ENCODE measurements around the gene RARG.
"Not testable (repeated sequence)": the region's sequence is repeated elsewhere in the genome, so short reads cannot be mapped to it uniquely, and the experiment has no call there.

RARG gene

GRCh38 chr12:53163008-53163407 is 69.0 kb downstream of the RARG start:
- DNase-seq = not testable (repeated sequence)

GRCh38 chr12:53161119-53161911 is 70.7 kb downstream of the RARG start:
- DNase-seq = no peak

- no peak for DNase-seq
Observed at GRCh38 chr12:53160673-53161072, 71.3 kb downstream of the RARG start.
